HepG2 (cell line): ENCODE results near the gene SRC. TPM values are rescaled to one million over a fixed set of nuclear protein-coding genes. Genes with fewer than 3 reads are reported as not detected.

Experiments
- ATAC-seq: fragments of 200-7000 bp; cut with Tn5 transposase; 3 replicates; pipeline ENCODE4 v1.9.1; 2020; ENCODE audit warnings: mild to moderate bottlenecking, moderate library complexity
- BruUV-seq: library from RNA; stranded (reverse); fragments of 400-500 nt; replicated peaks from 2 replicates; lab custom pipeline; 2021; lab: Mats Ljungman, UMichigan
- CTCF ChIA-PET: fragments of 300-600 bp; formaldehyde crosslinking; extraction: SDS; loops from one replicate; lab custom pipeline; 2021; ENCODE audit warnings: low total read pairs, inconsistent platforms, low intra/inter-chr PET ratio; lab: Yijun Ruan, JAX
- POLR2A ChIA-PET: fragments of 350-600 bp; sonication (Branson Sonifier 250); formaldehyde crosslinking; loops from one replicate; lab custom pipeline; 2020; ENCODE audit warnings: antibody characterized with exemption, inconsistent platforms; lab: Yijun Ruan, JAX
- DNase-seq: peaks from one replicate; pipeline ENCODE4 v3.0.0-alpha.2; 2015; ENCODE audit warnings: low spot score
- FAIRE-seq: peaks from 3 replicates; lab custom pipeline; 2011; peaks lifted over from hg19 to GRCh38; lab: Jason Lieb, UNC
- H2AFZ ChIP-seq: one replicate; pipeline ENCODE4 v1.6.1; 2011; ENCODE audit warnings: low read length, inconsistent platforms
- H3K27ac ChIP-seq: fragments of 300-600 bp; 3 replicates; pipeline ENCODE4 v1.8.0; 2011; ENCODE audit warnings: mixed run types, mild to moderate bottlenecking, mixed read lengths, low read length, inconsistent platforms; ENCODE audit not compliant: insufficient read depth; ENCODE audit errors: extremely low read length
- H3K27me3 ChIP-seq, 2 experiments: fragments of 200-600 bp in 1 of 2; 2 replicates in 1 of 2; 3 replicates in 1 of 2; pipeline versions ENCODE4 v1.6.0 to v1.8.0; 2011; ENCODE audit warnings: low read length in 2 of 2, mild to moderate bottlenecking in 2 of 2, moderate library complexity in 2 of 2, inconsistent platforms in 1 of 2; ENCODE audit not compliant: insufficient read depth in 2 of 2, control insufficient read depth in 1 of 2
- H3K36me3 ChIP-seq, 2 experiments: fragments of 200-600 bp in 1 of 2; replicated peaks in 1 of 2; 2 replicates in 1 of 2; 3 replicates in 1 of 2; pipeline versions ENCODE4 v1.5.1 to v1.8.0; 2011; ENCODE audit warnings: low read length in 2 of 2, inconsistent platforms in 1 of 2; ENCODE audit not compliant: insufficient read depth in 2 of 2, control insufficient read depth in 1 of 2
- H3K4me1 ChIP-seq: 2 replicates; pipeline ENCODE4 v1.5.1; 2012; ENCODE audit warnings: low read length, inconsistent platforms; ENCODE audit not compliant: insufficient read depth
- H3K4me2 ChIP-seq: 2 replicates; pipeline ENCODE4 v1.6.0; 2011; ENCODE audit warnings: low read depth, low read length, inconsistent platforms
- H3K4me3 ChIP-seq, 3 experiments: fragments of 200-600 bp in 1 of 3; sonication (generic), shearing (Covaris generic) in 1 of 3; replicated peaks in 1 of 3; 2 replicates each; pipeline ENCODE4 v1.5.1; 2011 to 2016; ENCODE audit warnings: low read length in 3 of 3, inconsistent platforms in 2 of 3, low read depth in 2 of 3, mild to moderate bottlenecking in 2 of 3, control low read depth in 1 of 3, mixed read lengths in 1 of 3; ENCODE audit not compliant: insufficient read depth in 1 of 3
- H3K79me2 ChIP-seq: one replicate; pipeline ENCODE4 v1.6.1; 2011; ENCODE audit warnings: low read length, inconsistent platforms; ENCODE audit not compliant: insufficient read depth
- H3K9ac ChIP-seq: 2 replicates; pipeline ENCODE4 v1.6.0; 2011; ENCODE audit warnings: mild to moderate bottlenecking, low read depth, low read length, inconsistent platforms; ENCODE audit not compliant: insufficient read depth
- H3K9me3 ChIP-seq: 2 replicates; pipeline ENCODE4 v1.5.1; 2012; ENCODE audit warnings: mild to moderate bottlenecking, low read length
- H4K20me1 ChIP-seq: 2 replicates; pipeline ENCODE4 v1.6.0; 2011; ENCODE audit warnings: inconsistent platforms, mild to moderate bottlenecking, low read length, moderate library complexity; ENCODE audit not compliant: insufficient read depth
- ARNT2 ChIP-seq: sonication (generic); formaldehyde crosslinking; IDR thresholded peaks from 2 replicates; pipeline ENCODE4 v1.8.0; 2022; ENCODE audit warnings: mild to moderate bottlenecking, low read depth, missing genetic modification reagents, moderate library complexity
- CENPX ChIP-seq: sonication (generic); formaldehyde crosslinking; IDR thresholded peaks from 2 replicates; pipeline ENCODE4 v1.9.0; 2021; ENCODE audit warnings: mild to moderate bottlenecking, missing genetic modification reagents, moderate library complexity
- DR1 ChIP-seq: sonication (generic); formaldehyde crosslinking; IDR thresholded peaks from 2 replicates; pipeline ENCODE4 v1.8.0; 2021; ENCODE audit warnings: mild to moderate bottlenecking, missing genetic modification reagents, inconsistent platforms
- EHMT2 ChIP-seq: fragments of 200-600 bp; sonication (generic); IDR thresholded peaks from 2 replicates; pipeline ENCODE4 v1.7.0; 2017; ENCODE audit warnings: antibody characterized with exemption, low read depth, low read length, borderline replicate concordance
- GATA4 ChIP-seq: sonication (generic); IDR thresholded peaks from 2 replicates; pipeline ENCODE4 v1.6.1; 2016; ENCODE audit warnings: antibody characterized with exemption, low read depth, borderline replicate concordance
- KDM6A ChIP-seq: IDR thresholded peaks from 2 replicates; pipeline ENCODE4 v1.6.1; 2016; ENCODE audit warnings: low read depth
- KLF9 ChIP-seq: IDR thresholded peaks from 2 replicates; pipeline ENCODE4 v1.6.1; 2016; ENCODE audit warnings: low read depth
- NRL ChIP-seq: sonication (generic); formaldehyde crosslinking; IDR thresholded peaks from 2 replicates; pipeline ENCODE4 v1.5.0; 2020; ENCODE audit warnings: missing genetic modification reagents, mild to moderate bottlenecking, moderate library complexity, borderline replicate concordance
- RXRB ChIP-seq: IDR thresholded peaks from 2 replicates; pipeline ENCODE4 v1.6.1; 2016; ENCODE audit warnings: borderline replicate concordance, missing genetic modification reagents, missing compliant biosample characterization
- TGIF2 ChIP-seq: IDR thresholded peaks from 2 replicates; pipeline ENCODE4 v1.6.1; 2016; ENCODE audit warnings: control low read depth, missing compliant biosample characterization
- ZNF160 ChIP-seq: sonication (generic); formaldehyde crosslinking; IDR thresholded peaks from 2 replicates; pipeline ENCODE4 v1.8.0; 2022; ENCODE audit warnings: mild to moderate bottlenecking, inconsistent platforms, missing genetic modification reagents
- ZNF430 ChIP-seq: sonication (generic); formaldehyde crosslinking; IDR thresholded peaks from 2 replicates; pipeline ENCODE4 v1.9.0; 2021; ENCODE audit warnings: mild to moderate bottlenecking, missing genetic modification reagents
- WGBS: methylation state at CpG from one replicate; pipeline ENCODE4 v1.1.6; 2017; ENCODE audit warnings: low lambda C conversion rate; 5-methylcytosine and 5-hydroxymethylcytosine counted together
- in situ Hi-C: cut with HindIII; loops from 2 replicates; pipeline ENCODE4 v1.10.0; 2017; ENCODE audit warnings: low pct_unique_long_range_greater_than_20kb; ENCODE audit not compliant: extremely low pct_ligation_motif_present
- intact Hi-C: fragments of 100-400 bp; cut with micrococcal nuclease; formaldehyde crosslinking; loops from one replicate; pipeline ENCODE4 v1.10.0; 2022; ENCODE audit not compliant: unreplicated experiment
- polyA plus RNA-seq, 8 experiments: library from polyadenylated mRNA; depleted of rRNA in 3 of 8; stranded (reverse) in 7 of 8; unstranded in 1 of 8; fragments of >200 nt; fragmentation: Illumina TruSeq in 4 of 8; extraction: Trizol in 4 of 8; gene quantifications; 2 replicates each; pipeline versions ENCODE4 v1.2.1 to v1.2.3, GENCODE V29; 2011 to 2016; ENCODE audit warnings: low read depth in 4 of 8, missing spikeins in 1 of 8, mixed read lengths in 1 of 8; ENCODE audit not compliant: insufficient read depth in 1 of 8
- total RNA-seq, 5 experiments: library from RNA; depleted of rRNA; stranded (reverse); fragments of >200 nt; fragmentation: Illumina TruSeq; extraction: Trizol; gene quantifications; 2 replicates each; pipeline ENCODE4 v1.2.3, GENCODE V29; 2016; ENCODE audit warnings: low read depth in 1 of 5
- TF ChIP-seq, protein P1 (sequence below): sonication (generic); formaldehyde crosslinking; IDR thresholded peaks from 2 replicates; pipeline ENCODE4 v1.5.1; 2020; ENCODE audit warnings: mild to moderate bottlenecking, moderate library complexity, missing genetic modification reagents
- TF ChIP-seq, protein P2 (sequence below): sonication (generic); formaldehyde crosslinking; IDR thresholded peaks from 2 replicates; pipeline ENCODE4 v1.4.0; 2020; ENCODE audit warnings: missing genetic modification reagents
- TF ChIP-seq, protein P3 (sequence below): sonication (generic); formaldehyde crosslinking; IDR thresholded peaks from 2 replicates; pipeline ENCODE4 v1.5.1; 2020; ENCODE audit warnings: mild to moderate bottlenecking, missing genetic modification reagents, moderate library complexity
- TF ChIP-seq, protein P4 (sequence below): sonication (generic); formaldehyde crosslinking; IDR thresholded peaks from 2 replicates; pipeline ENCODE4 v1.4.0; 2020; ENCODE audit warnings: missing genetic modification reagents; ENCODE audit errors: not compliant biosample characterization

SRC gene
- total and polyA plus RNA-seq, 2 of the 13 experiments (the other 11 are each of a cell fraction or from before 2014, with no cell fraction given): 54.7 to 192 TPM

DNA sequence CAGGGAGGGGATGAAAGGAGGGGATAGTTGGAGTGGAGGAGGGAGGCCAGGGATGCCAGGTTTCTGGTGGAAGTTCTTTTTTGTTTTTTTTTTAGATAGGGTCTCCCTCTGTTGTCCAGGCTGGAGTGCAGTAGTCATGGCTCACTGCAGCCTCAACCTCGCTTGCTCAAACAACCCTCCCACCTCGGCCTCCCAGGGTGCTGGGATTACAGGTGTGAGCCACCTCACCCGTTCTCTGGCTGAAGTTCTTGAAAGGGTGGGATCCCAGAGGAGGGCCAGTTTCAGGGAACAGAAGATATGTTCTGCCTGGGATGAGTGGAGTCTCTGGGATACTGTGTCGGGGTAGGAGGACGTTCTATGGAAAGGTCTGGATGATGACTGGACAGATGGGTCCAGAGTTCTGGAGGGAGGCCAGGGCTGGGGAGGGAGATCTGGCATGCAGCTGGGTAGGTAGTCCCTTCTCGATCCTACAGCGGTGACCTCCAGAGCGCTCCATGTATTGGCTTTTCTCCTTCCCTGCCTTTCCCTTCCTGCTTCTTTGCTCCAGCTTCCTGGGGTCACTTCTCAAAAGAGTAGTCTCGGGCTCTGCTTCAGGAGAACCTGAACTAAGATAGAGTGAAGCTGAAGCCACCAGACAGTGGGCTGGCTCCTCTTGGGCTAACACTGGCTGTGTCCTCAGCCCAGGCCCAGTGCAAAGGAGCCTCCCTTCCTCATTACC lies 12.7 kb upstream of the SRC start:
- H2AFZ ChIP-seq: no peak overlapping the region
- no peaks in the 10 kb centered on the region for H3K36me3 ChIP-seq
- no peak overlapping the region for H3K9ac ChIP-seq
- H3K4me2 ChIP-seq: peak overlapping the region; percentile 85
- no peak for DNase-seq
- 32% methylated on average over 9 of the region's 9 CpGs for WGBS
- no peaks in the 10 kb centered on the region for H4K20me1 ChIP-seq
- BruUV-seq: no TSS peak
- H3K27me3 ChIP-seq: no peaks in the 10 kb centered on the region
- in situ Hi-C loops (no loop called here), intact Hi-C loops (no loop called here)
- H3K4me1 ChIP-seq: peaks cover 89% of the 10 kb centered on the region
- H3K4me3 ChIP-seq: peak overlapping the region in 2 of 3 experiments; percentile 11 to 71; a peak in 3 of 6 replicates
- no peaks in the 10 kb centered on the region for H3K79me2 ChIP-seq
- H3K27ac ChIP-seq: peak overlapping the region; percentile 4
- ChIA-PET CTCF (interaction anchor here (1.6 kb wide), 1 partner anchor 51 kb away, joined by 7 read pairs; no protein-coding TSS in a partner anchor), POLR2A (interaction anchor here (0.6 to 4.0 kb wide), 7 partner anchors 9 to 197 kb away, joined by 3 to 59 read pairs (median 4); partner anchors contain the start of genes MANBAL and SRC)
- FAIRE-seq: no peak
- ATAC-seq: peak; percentile 13
- no peaks in the 10 kb centered on the region for H3K9me3 ChIP-seq
- TF ChIP-seq, protein P1, sequence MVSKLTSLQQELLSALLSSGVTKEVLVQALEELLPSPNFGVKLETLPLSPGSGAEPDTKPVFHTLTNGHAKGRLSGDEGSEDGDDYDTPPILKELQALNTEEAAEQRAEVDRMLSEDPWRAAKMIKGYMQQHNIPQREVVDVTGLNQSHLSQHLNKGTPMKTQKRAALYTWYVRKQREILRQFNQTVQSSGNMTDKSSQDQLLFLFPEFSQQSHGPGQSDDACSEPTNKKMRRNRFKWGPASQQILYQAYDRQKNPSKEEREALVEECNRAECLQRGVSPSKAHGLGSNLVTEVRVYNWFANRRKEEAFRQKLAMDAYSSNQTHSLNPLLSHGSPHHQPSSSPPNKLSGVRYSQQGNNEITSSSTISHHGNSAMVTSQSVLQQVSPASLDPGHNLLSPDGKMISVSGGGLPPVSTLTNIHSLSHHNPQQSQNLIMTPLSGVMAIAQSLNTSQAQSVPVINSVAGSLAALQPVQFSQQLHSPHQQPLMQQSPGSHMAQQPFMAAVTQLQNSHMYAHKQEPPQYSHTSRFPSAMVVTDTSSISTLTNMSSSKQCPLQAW (CRISPR knock-in tag): no peak
- TF ChIP-seq ZNF430 (CRISPR knock-in tag): 0 out of 2 replicates have a peak, but pooled peaks have one; percentile 59
- TF ChIP-seq CENPX (CRISPR knock-in tag): no peak
- TF ChIP-seq RXRB (CRISPR knock-in tag): no peak
- TF ChIP-seq NRL (CRISPR knock-in tag): 0 out of 2 replicates have a peak, but pooled peaks have one; percentile 18
- 0 out of 2 replicates have a peak, but pooled peaks have one; percentile 18 for TF ChIP-seq ARNT2
- TF ChIP-seq, protein P2, sequence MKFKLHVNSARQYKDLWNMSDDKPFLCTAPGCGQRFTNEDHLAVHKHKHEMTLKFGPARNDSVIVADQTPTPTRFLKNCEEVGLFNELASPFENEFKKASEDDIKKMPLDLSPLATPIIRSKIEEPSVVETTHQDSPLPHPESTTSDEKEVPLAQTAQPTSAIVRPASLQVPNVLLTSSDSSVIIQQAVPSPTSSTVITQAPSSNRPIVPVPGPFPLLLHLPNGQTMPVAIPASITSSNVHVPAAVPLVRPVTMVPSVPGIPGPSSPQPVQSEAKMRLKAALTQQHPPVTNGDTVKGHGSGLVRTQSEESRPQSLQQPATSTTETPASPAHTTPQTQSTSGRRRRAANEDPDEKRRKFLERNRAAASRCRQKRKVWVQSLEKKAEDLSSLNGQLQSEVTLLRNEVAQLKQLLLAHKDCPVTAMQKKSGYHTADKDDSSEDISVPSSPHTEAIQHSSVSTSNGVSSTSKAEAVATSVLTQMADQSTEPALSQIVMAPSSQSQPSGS (CRISPR knock-in tag): no peak
- TF ChIP-seq, protein P3, sequence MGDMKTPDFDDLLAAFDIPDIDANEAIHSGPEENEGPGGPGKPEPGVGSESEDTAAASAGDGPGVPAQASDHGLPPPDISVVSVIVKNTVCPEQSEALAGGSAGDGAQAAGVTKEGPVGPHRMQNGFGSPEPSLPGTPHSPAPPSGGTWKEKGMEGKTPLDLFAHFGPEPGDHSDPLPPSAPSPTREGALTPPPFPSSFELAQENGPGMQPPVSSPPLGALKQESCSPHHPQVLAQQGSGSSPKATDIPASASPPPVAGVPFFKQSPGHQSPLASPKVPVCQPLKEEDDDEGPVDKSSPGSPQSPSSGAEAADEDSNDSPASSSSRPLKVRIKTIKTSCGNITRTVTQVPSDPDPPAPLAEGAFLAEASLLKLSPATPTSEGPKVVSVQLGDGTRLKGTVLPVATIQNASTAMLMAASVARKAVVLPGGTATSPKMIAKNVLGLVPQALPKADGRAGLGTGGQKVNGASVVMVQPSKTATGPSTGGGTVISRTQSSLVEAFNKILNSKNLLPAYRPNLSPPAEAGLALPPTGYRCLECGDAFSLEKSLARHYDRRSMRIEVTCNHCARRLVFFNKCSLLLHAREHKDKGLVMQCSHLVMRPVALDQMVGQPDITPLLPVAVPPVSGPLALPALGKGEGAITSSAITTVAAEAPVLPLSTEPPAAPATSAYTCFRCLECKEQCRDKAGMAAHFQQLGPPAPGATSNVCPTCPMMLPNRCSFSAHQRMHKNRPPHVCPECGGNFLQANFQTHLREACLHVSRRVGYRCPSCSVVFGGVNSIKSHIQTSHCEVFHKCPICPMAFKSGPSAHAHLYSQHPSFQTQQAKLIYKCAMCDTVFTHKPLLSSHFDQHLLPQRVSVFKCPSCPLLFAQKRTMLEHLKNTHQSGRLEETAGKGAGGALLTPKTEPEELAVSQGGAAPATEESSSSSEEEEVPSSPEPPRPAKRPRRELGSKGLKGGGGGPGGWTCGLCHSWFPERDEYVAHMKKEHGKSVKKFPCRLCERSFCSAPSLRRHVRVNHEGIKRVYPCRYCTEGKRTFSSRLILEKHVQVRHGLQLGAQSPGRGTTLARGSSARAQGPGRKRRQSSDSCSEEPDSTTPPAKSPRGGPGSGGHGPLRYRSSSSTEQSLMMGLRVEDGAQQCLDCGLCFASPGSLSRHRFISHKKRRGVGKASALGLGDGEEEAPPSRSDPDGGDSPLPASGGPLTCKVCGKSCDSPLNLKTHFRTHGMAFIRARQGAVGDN (CRISPR knock-in tag): no peak
- 0 out of 2 replicates have a peak, but pooled peaks have one; percentile 23 for TF ChIP-seq TGIF2 (CRISPR knock-in tag)
- no peak for TF ChIP-seq EHMT2
- no peak for TF ChIP-seq DR1
- TF ChIP-seq ZNF160: no peak
- TF ChIP-seq, protein P4, sequence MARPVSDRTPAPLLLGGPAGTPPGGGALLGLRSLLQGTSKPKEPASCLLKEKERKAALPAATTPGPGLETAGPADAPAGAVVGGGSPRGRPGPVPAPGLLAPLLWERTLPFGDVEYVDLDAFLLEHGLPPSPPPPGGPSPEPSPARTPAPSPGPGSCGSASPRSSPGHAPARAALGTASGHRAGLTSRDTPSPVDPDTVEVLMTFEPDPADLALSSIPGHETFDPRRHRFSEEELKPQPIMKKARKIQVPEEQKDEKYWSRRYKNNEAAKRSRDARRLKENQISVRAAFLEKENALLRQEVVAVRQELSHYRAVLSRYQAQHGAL: no peak
- no peak for TF ChIP-seq KDM6A (CRISPR knock-in tag)
- no peak for TF ChIP-seq KLF9 (CRISPR knock-in tag)
- TF ChIP-seq GATA4: no peak
